ENCODE measurements around the gene PODN.

GRCh38 chr1:53080041-53080440 is 18.0 kb downstream of the PODN start:
- TF ChIP-seq CTCF (IDR thresholded peaks at IDR 0.05), result no peak
- no peak for TF ChIP-seq REST (IDR thresholded peaks at IDR 0.05; ENCODE audit: insufficient read depth in 1 of 2, low read depth in 2 of 2, low read length in 1 of 2)
- TF ChIP-seq POLR2AphosphoS5 (IDR thresholded peaks at IDR 0.05; ENCODE audit: low read depth, low read length), result no peak
- no peak for TF ChIP-seq TCF7L2 (IDR thresholded peaks at IDR 0.05; ENCODE audit: low read depth, low read length)

Data from Panc1 (cell line).